Hepatocyte (in vitro differentiated cells): ENCODE measurements around the gene NELFA.

Source experiments
- CTCF ChIP-seq: fragments of 200-600 bp; sonication (generic); IDR thresholded peaks from 2 replicates; pipeline ENCODE4 v1.5.1; 2016; ENCODE audit warnings: antibody characterized with exemption, mild to moderate bottlenecking; ENCODE audit not compliant: poor library complexity
- EZH2 ChIP-seq: fragments of 200-600 bp; sonication (generic); IDR thresholded peaks from 2 replicates; pipeline ENCODE4 v1.6.1; 2016; ENCODE audit warnings: antibody characterized with exemption, mild to moderate bottlenecking, borderline replicate concordance
- EZH2phosphoT487 ChIP-seq: fragments of 200-600 bp; sonication (generic); IDR thresholded peaks from one replicate; pipeline ENCODE4 v1.6.1; 2018; ENCODE audit warnings: antibody characterized with exemption, mild to moderate bottlenecking, low read depth, moderate library complexity; ENCODE audit not compliant: unreplicated experiment, severe bottlenecking

GRCh38 chr4:1971456-1972200, 37.1 kb downstream of the NELFA start:
- TF ChIP-seq CTCF (no peak), EZH2 (no peak), EZH2phosphoT487 (no peak)
